ENCODE data around the gene WDR88.

- TF ChIP-seq ARNT (IDR thresholded peaks at IDR 0.05) (no peak), SP1 (IDR thresholded peaks at IDR 0.05) (no peak), FOXM1 (IDR thresholded peaks at IDR 0.05; ENCODE audit: borderline replicate concordance) (no peak), BHLHE40 (IDR thresholded peaks at IDR 0.05; ENCODE audit: borderline replicate concordance) (no peak), SUZ12 (IDR thresholded peaks at IDR 0.05) (no peak), ELF4 (IDR thresholded peaks at IDR 0.05) (no peak), FOXK2 (IDR thresholded peaks at IDR 0.05) (no peak), HDGF (IDR thresholded peaks at IDR 0.05; ENCODE audit: borderline replicate concordance) (no peak), NFRKB (IDR thresholded peaks at IDR 0.05) (no peak), CTBP1 (IDR thresholded peaks at IDR 0.05; ENCODE audit: borderline replicate concordance) (no peak)
These were observed 14.4 kb upstream of the WDR88 start for GRCh38 chr19:33117501-33117900.

All from HEK293T (cell line).